Measurements from ENCODE around the gene XIRP2. TPM values are rescaled to one million over a fixed set of nuclear protein-coding genes. Genes with fewer than 3 reads are reported as not detected.

Gene XIRP2
- total and polyA plus RNA-seq, 2 of the 13 experiments (the other 11 are each of a cell fraction or from before 2014, with no cell fraction given), result 0.04 to 0.05 TPM

DNA sequence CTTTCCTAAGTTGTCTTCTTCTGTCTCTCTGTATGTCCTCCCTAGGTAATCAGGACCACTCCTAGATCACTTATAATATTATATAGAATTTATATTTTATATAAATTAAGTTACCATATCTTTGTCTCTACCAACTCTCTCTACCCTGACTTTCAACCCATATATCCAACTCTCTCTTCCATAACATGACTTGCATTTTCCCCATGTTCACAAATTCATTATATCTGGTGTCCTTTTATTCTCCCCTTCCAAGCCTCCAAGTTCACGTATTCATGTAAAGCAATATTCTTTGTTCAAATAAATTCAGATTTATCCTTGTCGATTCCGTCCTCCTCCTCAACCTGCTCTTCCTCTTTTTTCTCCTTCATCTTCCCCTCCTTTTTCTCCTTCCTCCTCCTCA is 127.5 kb downstream of the XIRP2 start:
- no peak overlapping the region for H3K4me2 ChIP-seq (ENCODE audit: low read depth, low read length)
- BruUV-seq (replicated peaks), result no TSS peak
- TF ChIP-seq ZNF615 (CRISPR knock-in tag; IDR thresholded peaks at IDR 0.05; ENCODE audit: borderline replicate concordance) (no peak), NFE2L2 (IDR thresholded peaks at IDR 0.05; ENCODE audit: low read length) (peak; percentile 79)
- WGBS (ENCODE audit: low lambda C conversion rate), result 4% methylated on average over 3 of the region's 3 CpGs
- ChIA-PET POLR2A (no interaction called here), CTCF (ENCODE audit: low intra/inter-chr PET ratio, low total read pairs) (no interaction called here)
- H3K4me1 ChIP-seq (ENCODE audit: insufficient read depth, low read length), result no peaks in the 10 kb centered on the region
- no peak for ATAC-seq
- H3K4me3 ChIP-seq (replicated peaks in 1 of 3; ENCODE audit: insufficient read depth in 1 of 3, low read depth in 2 of 3, low read length in 3 of 3), result no peak overlapping the region
- FAIRE-seq, result no peak
- no peak overlapping the region for H3K9ac ChIP-seq (ENCODE audit: insufficient read depth, low read depth, low read length)
- H3K79me2 ChIP-seq (ENCODE audit: insufficient read depth, low read length), result no peaks in the 10 kb centered on the region
- H2AFZ ChIP-seq (ENCODE audit: low read length), result no peak overlapping the region
- no peaks in the 10 kb centered on the region; the same call in 1 of the 2 replicates for H3K9me3 ChIP-seq (ENCODE audit: low read length)
- no peaks in the 10 kb centered on the region for H3K36me3 ChIP-seq (replicated peaks in 1 of 2; ENCODE audit: control insufficient read depth in 1 of 2, insufficient read depth in 2 of 2, low read length in 2 of 2)
- intact Hi-C loops (cut with micrococcal nuclease; ENCODE audit: unreplicated experiment) (no loop called here), in situ Hi-C loops (cut with HindIII; ENCODE audit: extremely low pct_ligation_motif_present, low pct_unique_long_range_greater_than_20kb) (no loop called here)
- H3K27me3 ChIP-seq (ENCODE audit: control insufficient read depth in 1 of 2, insufficient read depth in 2 of 2, low read length in 2 of 2), result no peaks in the 10 kb centered on the region
- no peak for DNase-seq (ENCODE audit: low spot score)
- no peaks in the 10 kb centered on the region for H4K20me1 ChIP-seq (ENCODE audit: insufficient read depth, low read length)
- no peak overlapping the region for H3K27ac ChIP-seq (ENCODE audit: extremely low read length, insufficient read depth, low read length)

DNA sequence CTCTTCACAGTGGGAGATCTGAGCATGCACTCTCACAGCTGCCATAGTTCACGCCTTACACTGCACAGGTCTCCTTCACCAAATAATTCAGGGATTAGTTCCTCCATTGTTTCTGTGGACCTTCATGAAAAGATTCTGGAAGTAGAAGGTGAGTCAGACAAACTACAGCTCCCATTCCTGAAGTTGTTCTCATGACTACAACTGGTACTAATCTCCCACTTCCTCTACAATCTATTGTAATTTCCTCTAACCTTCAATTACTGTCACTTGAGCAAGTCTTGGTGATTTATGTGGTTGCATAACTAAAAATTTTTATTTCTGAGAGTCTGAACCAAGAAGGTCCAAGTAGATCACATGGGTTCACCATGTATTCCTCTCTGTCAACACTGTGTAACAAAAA is 128.7 kb downstream of the XIRP2 start:
- no peak overlapping the region for H3K9ac ChIP-seq (ENCODE audit: insufficient read depth, low read depth, low read length)

More for the DNA sequence above, 128.7 kb downstream of the XIRP2 start:
- Histone ChIP-seq H3K4me1 (ENCODE audit: insufficient read depth, low read length) (no peaks in the 10 kb centered on the region), H3K4me2 (ENCODE audit: low read depth, low read length) (no peak overlapping the region), H3K4me3 (replicated peaks in 1 of 3; ENCODE audit: insufficient read depth in 1 of 3, low read depth in 2 of 3, low read length in 3 of 3) (no peak overlapping the region), H3K27me3 (ENCODE audit: control insufficient read depth in 1 of 2, insufficient read depth in 2 of 2, low read length in 2 of 2) (no peaks in the 10 kb centered on the region), H3K36me3 (replicated peaks in 1 of 2; ENCODE audit: control insufficient read depth in 1 of 2, insufficient read depth in 2 of 2, low read length in 2 of 2) (no peaks in the 10 kb centered on the region), H3K9me3 (ENCODE audit: low read length) (no peaks in the 10 kb centered on the region; the same call in 1 of the 2 replicates), H4K20me1 (ENCODE audit: insufficient read depth, low read length) (no peaks in the 10 kb centered on the region), H3K79me2 (ENCODE audit: insufficient read depth, low read length) (no peaks in the 10 kb centered on the region), H3K27ac (ENCODE audit: extremely low read length, insufficient read depth, low read length) (no peak overlapping the region), H2AFZ (ENCODE audit: low read length) (no peak overlapping the region)
- BruUV-seq (replicated peaks), result no TSS peak
- in situ Hi-C loops (cut with HindIII; ENCODE audit: extremely low pct_ligation_motif_present, low pct_unique_long_range_greater_than_20kb) (no loop called here), intact Hi-C loops (cut with micrococcal nuclease; ENCODE audit: unreplicated experiment) (no loop called here)
- DNase-seq (ENCODE audit: low spot score), result no peak
- ChIA-PET POLR2A (no interaction called here), CTCF (ENCODE audit: low intra/inter-chr PET ratio, low total read pairs) (no interaction called here)
- no peak for ATAC-seq
- FAIRE-seq, result no peak
- WGBS (ENCODE audit: low lambda C conversion rate), result 0% methylated on average over 1 of the region's 1 CpG
- TF ChIP-seq BCL6 (CRISPR knock-in tag; IDR thresholded peaks at IDR 0.05) (no peak), GATAD1 (CRISPR knock-in tag; IDR thresholded peaks at IDR 0.05) (no peak), LCORL (IDR thresholded peaks at IDR 0.05) (no peak), LCORL (CRISPR knock-in tag; IDR thresholded peaks at IDR 0.05) (no peak), ZKSCAN5 (CRISPR knock-in tag; IDR thresholded peaks at IDR 0.05) (no peak), NKX3-1 (CRISPR knock-in tag; IDR thresholded peaks at IDR 0.05) (no peak), ZNF24 (IDR thresholded peaks at IDR 0.05) (no peak)
